Panc1 (cell line): ENCODE measurements around the gene NLRP6.

Experiments used
- CTCF ChIP-seq: fragments of 450-650 bp; IDR thresholded peaks from 2 replicates; pipeline ENCODE4 v1.5.1; 2017; ENCODE audit warnings: mild to moderate bottlenecking
- POLR2AphosphoS5 ChIP-seq: IDR thresholded peaks from 2 replicates; pipeline ENCODE4 v1.6.1; 2012; ENCODE audit warnings: mild to moderate bottlenecking, low read depth, low read length, moderate library complexity
- REST ChIP-seq, 2 experiments: IDR thresholded peaks; 2 replicates each; pipeline ENCODE4 v1.6.1; 2011 to 2012; ENCODE audit warnings: low read depth in 2 of 2, control low read depth in 1 of 2, low read length in 1 of 2, mild to moderate bottlenecking in 1 of 2, moderate library complexity in 1 of 2; ENCODE audit not compliant: insufficient read depth in 1 of 2
- TCF7L2 ChIP-seq: IDR thresholded peaks from 2 replicates; pipeline ENCODE4 v1.6.1; 2011; ENCODE audit warnings: mild to moderate bottlenecking, low read depth, low read length, inconsistent platforms

- TF ChIP-seq CTCF, result no peak
- TF ChIP-seq TCF7L2, result no peak
- no peak; the same call in 1 of the 2 replicates for TF ChIP-seq POLR2AphosphoS5
- no peak for TF ChIP-seq REST (IDR thresholded peaks at IDR 0.05; ENCODE audit: insufficient read depth in 1 of 2, low read depth in 2 of 2, low read length in 1 of 2)
These were observed 18.2 kb downstream of the NLRP6 start for GRCh38 chr11:296171-297050.
